GM10847 (cell line): ENCODE results near the gene SPRN.

Experiments
- POLR2A ChIP-seq: IDR thresholded peaks from 2 replicates; pipeline ENCODE4 v1.6.1; 2011; ENCODE audit not compliant: insufficient read length; ENCODE audit errors: extremely low read depth

Gene SPRN

DNA sequence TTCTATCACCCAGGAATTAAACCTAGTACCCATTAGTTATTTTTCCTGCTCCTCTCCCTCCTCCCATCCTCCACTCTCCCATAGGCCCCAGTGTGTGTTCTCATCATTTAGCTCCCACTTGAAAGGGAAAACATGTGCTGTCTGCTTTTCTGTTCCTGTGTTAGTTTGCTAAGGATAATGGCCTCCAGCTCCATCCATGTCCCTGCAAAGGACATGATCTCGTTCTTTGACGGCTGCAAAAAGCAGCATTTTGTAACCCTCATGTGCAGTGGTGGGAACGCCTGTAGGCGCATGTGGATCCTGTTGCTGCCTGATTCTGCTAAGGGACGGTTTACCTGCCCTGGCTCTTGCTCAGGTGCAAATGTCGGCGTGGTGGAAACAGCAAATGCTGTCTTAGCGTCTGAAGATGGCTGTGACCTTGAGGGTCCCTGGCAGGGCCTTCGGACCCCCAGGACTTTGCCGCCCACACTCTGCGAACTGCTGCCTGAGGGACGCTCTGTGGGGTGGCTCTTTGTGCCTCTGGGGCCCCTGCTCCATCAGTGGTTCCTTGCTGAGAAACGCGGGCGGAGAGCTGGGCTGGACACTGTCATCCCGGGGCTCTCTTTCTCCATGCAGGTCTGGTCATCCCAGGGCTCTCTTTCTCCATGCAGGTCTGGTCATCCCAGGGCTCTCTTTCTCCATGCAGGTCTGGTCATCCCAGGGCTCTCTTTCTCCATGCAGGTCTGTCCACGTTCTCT, 36.0 kb downstream of the SPRN start:
- peak; percentile 20 for TF ChIP-seq POLR2A

DNA sequence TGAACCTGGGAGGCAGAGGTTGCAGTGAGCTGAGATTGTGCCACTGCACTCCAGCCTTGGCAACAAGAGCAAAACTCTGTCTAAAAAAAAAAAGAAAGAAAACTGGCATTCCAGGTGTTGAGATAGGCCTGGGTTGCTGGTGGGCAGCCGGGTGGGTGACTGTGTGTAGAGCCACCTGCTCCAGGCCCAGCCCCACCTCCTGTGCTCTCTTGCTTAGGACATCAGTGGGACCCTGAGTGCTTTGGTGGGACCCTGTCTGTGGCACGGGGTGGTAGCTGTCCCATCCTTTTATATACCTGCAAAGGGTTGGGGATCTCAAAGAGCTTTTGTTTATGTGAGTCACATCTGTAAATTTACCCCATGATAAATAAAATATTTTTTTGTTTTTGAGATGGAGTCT, 39.2 kb downstream of the SPRN start:
- TF ChIP-seq POLR2A: no peak

DNA sequence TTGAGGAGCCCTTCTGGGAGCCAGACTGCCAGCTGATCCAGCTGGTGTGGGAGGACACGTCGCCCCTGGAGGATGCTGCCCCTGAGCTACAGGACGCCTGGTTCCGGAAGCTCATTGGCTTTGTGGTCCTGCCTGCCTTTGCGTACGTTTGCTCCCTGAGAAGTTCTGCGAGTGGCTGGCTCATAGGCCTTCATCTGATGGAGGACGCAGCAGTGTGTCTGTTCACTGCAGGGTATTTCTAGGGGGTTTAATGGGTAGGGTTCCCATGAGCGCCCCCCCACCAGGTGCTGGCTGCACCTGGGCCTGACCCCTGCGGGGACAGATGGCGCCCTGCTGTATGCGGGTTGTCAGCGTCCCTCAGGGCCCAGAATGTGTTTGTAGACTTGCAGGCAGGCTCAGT, 40.4 kb downstream of the SPRN start:
- TF ChIP-seq POLR2A: no peak

DNA sequence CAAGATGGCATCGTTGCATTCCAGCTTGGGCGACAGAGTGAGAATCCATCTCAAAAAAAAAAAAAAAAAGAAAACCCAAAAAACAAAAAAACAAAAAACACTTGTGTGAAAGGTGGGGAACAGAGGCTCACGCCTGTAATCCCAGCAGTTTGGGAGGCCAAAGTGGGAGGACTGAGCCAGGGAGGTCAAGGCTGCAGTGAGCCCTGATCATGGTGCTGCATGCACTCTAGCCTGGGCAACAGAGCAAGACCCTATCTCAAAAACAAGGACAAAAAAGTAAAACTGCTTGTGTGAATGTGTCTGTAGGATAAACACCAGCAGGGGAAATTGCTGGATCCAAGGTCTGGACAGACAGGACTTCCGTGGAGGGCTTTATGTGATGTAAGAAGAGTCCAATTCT, 40.9 kb downstream of the SPRN start:
- no peak for TF ChIP-seq POLR2A

DNA sequence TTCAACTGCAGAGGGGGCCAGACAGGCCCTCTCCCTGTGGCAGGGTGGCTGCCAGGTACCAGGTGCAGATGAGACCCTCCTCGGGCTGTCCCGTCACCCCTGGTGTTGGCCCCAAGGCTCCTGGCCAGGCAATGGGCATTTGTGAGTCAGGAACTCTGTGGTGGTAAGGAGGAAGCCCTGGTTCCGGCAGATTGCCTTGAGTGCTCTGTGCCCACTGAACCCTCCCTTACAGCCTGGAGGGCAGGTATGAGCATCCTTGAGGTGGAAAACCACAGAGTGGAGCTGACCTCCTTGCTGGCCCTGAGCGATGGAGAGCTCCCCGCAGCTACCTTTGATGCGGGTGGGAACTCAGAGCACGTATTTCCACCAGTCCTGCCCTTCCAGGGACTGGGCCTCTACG, 43.4 kb downstream of the SPRN start:
- no peak for TF ChIP-seq POLR2A

DNA sequence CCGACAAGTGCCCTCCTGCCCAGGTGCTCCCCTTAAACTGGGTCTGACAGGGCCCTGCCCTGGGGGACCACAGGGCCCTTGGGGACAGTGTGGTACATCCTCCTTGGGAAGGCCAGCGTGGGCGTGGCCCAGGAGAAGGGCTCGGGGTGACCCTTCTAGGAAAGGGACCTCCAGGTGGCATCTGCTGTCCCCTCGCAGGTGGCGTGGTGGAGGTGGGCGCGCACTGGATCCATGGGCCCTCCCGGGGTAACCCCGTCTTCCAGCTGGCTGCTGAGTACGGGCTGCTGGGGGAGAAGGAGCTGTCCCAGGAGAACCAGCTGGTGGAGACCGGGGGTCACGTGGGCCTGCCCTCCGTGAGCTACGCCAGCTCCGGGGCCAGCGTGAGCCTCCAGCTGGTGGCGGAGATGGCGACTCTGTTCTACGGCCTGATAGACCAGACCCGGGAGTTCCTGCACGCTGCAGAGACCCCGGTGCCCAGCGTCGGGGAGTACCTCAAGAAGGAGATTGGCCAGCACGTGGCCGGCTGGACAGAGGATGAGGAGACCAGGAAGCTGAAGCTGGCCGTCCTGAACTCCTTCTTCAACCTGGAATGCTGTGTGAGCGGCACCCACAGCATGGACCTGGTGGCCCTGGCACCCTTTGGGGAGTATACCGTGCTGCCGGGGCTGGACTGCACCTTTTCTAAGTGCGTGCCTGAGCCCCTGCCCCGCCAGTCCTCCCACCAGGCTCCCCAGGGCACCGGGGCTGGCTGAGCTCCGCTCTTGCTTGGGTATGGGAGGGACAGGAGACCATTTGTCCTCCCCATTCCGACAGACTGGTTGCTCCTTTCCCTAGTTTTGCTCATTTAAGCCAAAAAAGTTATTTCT, 44.4 kb downstream of the SPRN start:
- TF ChIP-seq POLR2A: no peak

DNA sequence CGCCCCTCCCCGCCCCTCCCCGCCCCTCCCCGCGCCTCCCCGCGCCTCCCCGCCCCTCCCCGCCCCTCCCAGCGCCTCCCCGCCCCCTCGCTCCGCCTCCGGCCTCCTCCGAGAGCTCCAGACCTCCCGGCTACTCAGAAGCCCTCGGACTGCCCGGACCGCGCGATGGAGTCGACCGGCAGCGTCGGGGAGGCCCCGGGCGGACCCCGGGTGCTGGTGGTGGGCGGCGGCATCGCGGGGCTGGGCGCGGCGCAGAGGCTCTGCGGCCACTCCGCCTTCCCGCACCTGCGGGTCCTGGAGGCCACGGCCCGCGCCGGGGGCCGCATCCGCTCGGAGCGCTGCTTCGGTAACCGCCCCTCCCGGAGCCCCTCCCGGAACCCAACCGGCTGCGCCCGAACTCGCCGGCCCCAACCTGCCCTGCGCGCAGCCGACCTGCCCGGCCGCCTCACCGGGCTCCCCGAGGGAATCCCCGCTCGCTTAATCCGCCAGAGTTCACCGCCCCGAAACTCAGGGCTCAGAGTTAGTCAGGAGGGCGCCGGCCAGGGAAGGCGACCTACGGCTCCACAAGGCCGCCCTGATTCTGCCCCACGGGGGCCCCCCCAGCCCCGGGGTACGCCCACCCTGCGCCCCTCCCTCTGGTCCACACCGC, 45.1 kb downstream of the SPRN start, which contains the start of gene PAOX:
TSS of gene PAOX (plus strand) at position 111 of the 649 bp plus-strand sequence. CDS start at position 166, 55 bp downstream.
- peak; percentile 30 for TF ChIP-seq POLR2A

DNA sequence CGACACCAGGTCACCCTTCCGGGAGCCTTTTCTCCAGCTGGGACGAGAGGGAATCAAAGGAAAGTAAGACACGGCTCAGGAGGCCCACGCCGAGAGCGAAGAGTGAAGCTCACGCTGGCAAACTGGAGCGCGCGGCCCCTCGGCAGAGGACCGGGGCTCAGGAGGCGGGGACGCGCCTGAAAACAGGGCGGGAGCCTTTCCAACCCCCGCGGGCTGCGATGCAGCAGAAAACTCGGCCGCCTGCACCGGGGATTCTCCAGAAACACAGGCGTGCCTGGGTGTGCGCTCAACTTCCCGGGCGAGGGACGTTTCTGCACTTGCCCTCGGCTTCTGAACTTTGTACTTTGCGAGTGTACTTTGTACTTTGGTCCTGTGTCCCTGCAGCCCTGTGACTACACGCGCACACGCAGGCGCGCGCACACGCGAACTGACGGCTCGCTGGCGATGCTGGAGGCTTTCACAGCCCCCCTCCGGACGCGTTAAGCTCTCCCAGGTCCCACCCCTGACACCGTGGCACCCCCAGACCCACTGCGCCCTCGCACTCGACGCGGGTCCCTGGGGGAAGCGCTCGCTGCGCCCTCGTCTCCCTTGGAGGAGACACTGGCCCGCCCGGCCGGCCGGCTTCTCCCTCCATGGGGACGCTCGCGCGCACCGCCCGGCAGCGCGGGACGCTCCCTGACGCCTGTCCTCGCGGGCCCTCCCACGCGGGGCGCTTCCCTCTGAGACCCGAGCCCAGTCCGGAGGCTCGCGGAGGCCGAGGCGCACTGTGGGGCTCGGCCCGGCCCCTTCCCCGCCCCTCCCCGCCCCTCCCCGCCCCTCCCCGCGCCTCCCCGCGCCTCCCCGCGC, 46.0 kb downstream of the SPRN start:
- peak; percentile 7 for TF ChIP-seq POLR2A

DNA sequence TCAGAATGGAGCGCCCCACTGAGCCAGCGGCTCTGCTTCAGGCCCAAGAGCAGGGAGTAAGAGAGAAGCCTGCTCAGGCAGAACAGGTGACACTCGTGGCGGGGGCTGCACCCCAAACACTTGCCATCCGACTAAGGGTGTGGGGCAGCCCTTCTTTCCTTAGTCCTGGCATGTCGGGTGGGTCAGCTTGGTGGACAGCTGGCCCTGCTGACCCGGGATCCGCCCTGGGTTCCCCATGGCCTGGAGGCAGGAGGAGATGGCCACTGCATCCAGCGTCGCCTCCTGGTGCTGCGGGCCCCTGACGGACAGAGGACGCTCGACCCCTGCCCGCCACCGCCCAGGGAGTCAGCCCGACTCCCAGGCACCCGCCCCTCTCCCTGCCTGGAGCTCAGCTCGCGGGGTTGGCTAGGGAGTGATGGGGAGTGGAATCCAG, 46.6 kb downstream of the SPRN start:
- TF ChIP-seq POLR2A: no peak

DNA sequence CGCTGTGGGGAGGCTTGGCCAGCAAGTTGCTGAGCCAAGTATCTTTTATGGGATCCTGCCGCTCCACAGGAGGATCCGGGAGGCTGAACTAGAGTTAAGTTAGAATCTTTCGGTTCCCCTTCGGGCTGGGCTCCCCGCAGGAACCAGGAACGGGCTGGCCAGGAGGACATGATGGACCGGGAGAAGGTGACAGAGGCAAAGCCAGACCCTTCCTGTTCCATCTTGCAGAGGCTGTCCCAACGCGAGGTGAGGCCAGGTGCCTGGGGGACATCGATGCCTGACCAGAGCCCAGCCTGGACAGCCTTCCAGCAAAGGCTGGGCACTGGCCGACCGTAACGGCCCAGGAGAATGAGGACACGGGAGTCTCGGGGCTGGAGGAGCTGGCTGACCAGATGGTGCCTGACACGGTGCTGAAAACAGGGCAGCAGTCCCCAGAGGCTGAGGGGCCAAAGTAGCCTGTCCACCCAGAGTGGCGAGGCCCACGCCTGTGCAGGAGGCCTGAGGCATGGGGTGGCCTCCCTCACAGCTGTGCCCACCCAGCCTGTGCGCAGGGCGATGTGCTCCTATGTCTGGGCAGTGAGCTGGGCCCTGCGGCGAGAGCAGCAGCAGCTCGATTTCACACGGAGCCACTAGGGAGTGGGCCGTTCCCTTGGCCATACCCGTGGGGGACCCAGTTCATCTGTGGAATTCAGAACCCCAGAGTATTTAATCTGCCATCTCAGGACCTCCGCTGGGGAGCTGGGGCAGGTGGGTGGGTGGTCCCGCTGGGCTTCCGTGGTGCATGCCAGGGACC, 47.2 kb downstream of the SPRN start:
- TF ChIP-seq POLR2A: no peak

DNA sequence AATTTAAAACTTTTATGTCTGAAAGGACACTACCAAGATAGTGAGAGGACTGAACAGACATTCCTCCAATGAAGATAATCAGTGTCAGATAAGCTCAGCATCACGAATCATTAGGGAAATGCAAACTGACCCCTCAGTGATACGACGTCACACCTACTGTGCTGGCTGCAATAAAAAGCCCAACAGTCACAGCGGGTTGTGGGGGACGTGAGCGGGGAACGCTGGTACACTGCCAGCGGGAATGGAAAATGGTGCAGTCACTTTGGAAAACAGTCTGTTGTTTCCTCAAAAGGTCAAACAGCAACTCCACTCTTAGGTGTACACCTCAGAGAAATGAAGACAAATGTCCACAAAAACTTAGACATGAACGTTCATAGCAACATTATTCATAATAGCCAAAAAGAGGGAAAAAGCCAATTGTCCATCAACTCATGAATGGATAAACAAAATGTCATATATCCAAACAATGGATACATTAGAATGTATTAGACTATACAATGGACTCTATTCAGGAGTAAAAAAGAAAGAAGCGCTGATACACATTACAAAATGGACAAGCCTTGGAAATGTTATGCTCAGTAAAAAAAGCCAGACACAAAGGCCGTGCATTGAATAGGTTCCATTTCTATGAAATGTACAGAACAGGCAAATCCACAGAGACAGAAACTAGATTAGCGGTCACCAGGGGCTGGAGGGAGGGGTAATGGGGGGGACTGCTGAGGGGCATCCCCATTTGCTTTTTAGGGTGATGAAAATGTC, 48.9 kb downstream of the SPRN start:
- TF ChIP-seq POLR2A: no peak

DNA sequence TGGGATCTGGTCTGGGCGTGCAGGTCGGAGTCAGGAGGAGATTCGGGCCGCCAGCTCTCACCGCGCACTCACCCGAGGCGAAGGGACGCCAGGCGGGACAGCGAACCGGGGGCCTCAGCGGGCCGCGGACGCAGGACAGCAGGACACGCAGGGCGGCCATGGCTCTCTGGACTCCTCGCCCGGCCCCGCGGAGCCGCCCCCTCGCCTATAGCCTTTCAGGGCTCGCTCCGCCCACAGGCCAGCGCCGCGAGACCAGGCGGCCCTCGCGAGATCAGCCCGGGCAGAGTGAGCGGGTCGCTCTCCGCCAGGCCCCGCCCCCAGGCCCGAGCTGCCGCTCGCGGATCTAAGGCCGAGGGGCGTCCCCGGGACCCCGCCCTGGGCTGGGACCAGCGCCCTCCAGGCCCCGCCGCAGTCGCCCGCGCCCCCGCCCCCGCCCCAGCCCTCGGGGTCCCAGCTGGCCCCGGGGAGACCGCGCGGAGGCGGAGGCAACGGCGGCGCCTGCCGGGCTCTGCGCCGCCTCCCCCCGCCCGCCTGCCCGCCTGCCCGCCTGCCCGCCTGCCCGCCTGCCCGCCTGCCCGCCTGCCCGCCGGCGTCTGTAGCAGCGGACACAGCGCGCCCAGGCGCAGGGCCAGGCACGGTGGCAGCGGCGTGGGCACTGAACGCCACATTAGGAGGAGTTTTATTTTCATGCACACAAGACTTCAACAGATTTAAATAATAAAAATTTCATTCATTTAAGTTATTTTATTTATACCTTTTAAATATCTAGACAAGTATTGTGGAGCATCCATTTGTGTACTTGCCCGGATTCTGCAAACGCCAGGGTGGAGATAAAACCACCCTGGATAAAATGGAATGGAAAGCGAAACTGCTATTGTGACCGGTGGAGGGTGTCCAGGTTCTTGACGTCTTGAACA, 51.0 kb downstream of the SPRN start, which contains the start of gene ECHS1:
TSS of gene ECHS1 (minus strand) at position 181 of the 917 bp plus-strand sequence. CDS start at position 160, 21 bp downstream.
- peak; percentile 79 for TF ChIP-seq POLR2A
